Kidney (tissue), 14 donors: ENCODE measurements around the gene DTNB. TPM values are rescaled to one million over a fixed set of nuclear protein-coding genes. Genes with fewer than 3 reads are reported as not detected.

Experiments
- DNase-seq, 5 donors: peaks; one replicate each; pipeline ENCODE4 v3.0.0-alpha.2; 2013 to 2020
- FAIRE-seq: peaks from 2 replicates; lab custom pipeline; 2012; peaks lifted over from hg19 to GRCh38; lab: Jason Lieb, UNC
- H3K27ac ChIP-seq, 2 donors: one replicate each; pipeline ENCODE4 v1.7.0; 2013; ENCODE audit warnings: low read depth in 2 of 2, low read length in 2 of 2, inconsistent platforms in 1 of 2
- H3K27me3 ChIP-seq: one replicate; pipeline ENCODE4 v1.7.1; 2013; ENCODE audit warnings: low read length, inconsistent platforms; ENCODE audit not compliant: control insufficient read depth, insufficient read depth
- H3K36me3 ChIP-seq, 3 donors: one replicate each; pipeline versions ENCODE4 v1.7.0 to v1.7.1; 2013; ENCODE audit warnings: low read length in 3 of 3, control low read depth in 1 of 3, inconsistent platforms in 1 of 3; ENCODE audit not compliant: insufficient read depth in 3 of 3, control insufficient read depth in 2 of 3
- H3K4me1 ChIP-seq, 3 donors: one replicate each; pipeline versions ENCODE4 v1.7.0 to v1.7.1; 2013; ENCODE audit warnings: low read length in 3 of 3, inconsistent platforms in 1 of 3, low read depth in 1 of 3; ENCODE audit not compliant: control insufficient read depth in 2 of 3, insufficient read depth in 2 of 3
- H3K4me3 ChIP-seq, 3 donors: one replicate each; pipeline versions ENCODE4 v1.7.0 to v1.8.1; 2013; ENCODE audit warnings: low read length in 3 of 3, control low read depth in 1 of 3, inconsistent platforms in 1 of 3
- H3K9ac ChIP-seq, 3 donors: one replicate each; pipeline versions ENCODE4 v1.7.0 to v1.7.1; 2013; ENCODE audit warnings: low read length in 3 of 3, control low read depth in 1 of 3, inconsistent platforms in 1 of 3
- H3K9me3 ChIP-seq, 3 donors: one replicate each; pipeline versions ENCODE4 v1.7.0 to v1.7.1; 2013; ENCODE audit warnings: low read length in 3 of 3, control low read depth in 1 of 3, inconsistent platforms in 1 of 3; ENCODE audit not compliant: control insufficient read depth in 2 of 3, insufficient read depth in 1 of 3
- CTCF ChIP-seq: IDR thresholded peaks from 3 replicates; pipeline ENCODE4 v1.5.1; 2012; ENCODE audit warnings: mild to moderate bottlenecking, moderate library complexity, borderline replicate concordance; ENCODE audit not compliant: insufficient read depth; ENCODE audit errors: extremely low read depth
- intact Hi-C: fragments of 100-400 bp; cut with DNase I; formaldehyde crosslinking; loops from one replicate; pipeline ENCODE4 v1.11.1; 2022
- polyA plus RNA-seq: library from polyadenylated mRNA; stranded (reverse); fragments of 350-450 nt; fragmentation: Illumina TruSeq; extraction: RNeasy Lipid Tissue Mini Kit (QIAGEN cat#74804); gene quantifications from one replicate; pipeline ENCODE4 v1.2.3, GENCODE V29; 2014; ENCODE audit warnings: low read depth, low replicate concordance; ENCODE audit not compliant: insufficient read depth
- total RNA-seq: library from RNA; stranded (reverse); fragmentation: NEBNext Ultra II Directional; extraction: Animal tissue kit (Norgen Biotek cat#: 25700); gene quantifications from one replicate; pipeline ENCODE4 v1.2.1, GENCODE V29; 2021
- donor health status: control.
- donor health status: control.
- donor health status: control.
- donor health status: control.
- donor health status: control.
- donor health status: DM: yes; HTN: yes; CAD: no.
- donor health status: Normal renal cell carcinoma (clear cell type).

Gene DTNB
- total and polyA plus RNA-seq, 2 donors from 2014 or later = 23.0 to 28.1 TPM

DNA sequence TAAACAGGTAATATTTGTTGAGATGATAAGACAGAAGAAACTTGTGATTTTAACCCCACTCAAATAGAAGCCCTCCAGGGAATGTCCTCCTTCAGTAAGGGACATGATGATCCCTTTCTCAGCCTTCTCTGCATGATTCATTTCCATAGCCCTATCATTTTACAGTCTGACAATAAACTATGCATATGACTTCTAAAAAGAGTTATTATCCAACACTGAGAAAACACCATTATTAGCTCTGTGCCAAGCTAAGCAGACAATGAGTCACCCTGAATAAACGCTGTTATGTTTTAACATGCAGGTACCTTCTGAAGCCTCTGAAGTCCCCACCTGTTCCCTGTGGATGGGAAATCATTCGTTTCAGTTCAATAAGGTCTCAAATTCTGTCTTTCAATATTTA lies 54.7 kb downstream of the DTNB start:
- Histone ChIP-seq H3K27ac (no peak overlapping the region), H3K9ac (no peak overlapping the region), H3K36me3 (no peaks in the 10 kb centered on the region), H3K9me3 (no peaks in the 10 kb centered on the region), H3K4me1 (peaks cover 0 to 2% (median 0%) of the 10 kb centered on the region in 3 donors), H3K27me3 (no peaks in the 10 kb centered on the region), H3K4me3 (no peak overlapping the region)
- FAIRE-seq (no peak), DNase-seq (no peak)
- no peak for TF ChIP-seq CTCF
- intact Hi-C loops = no loop called here

- Histone ChIP-seq H3K4me3 (no peak overlapping the region), H3K36me3 (no peaks in the 10 kb centered on the region), H3K9me3 (no peaks in the 10 kb centered on the region), H3K4me1 (peaks cover 0 to 2% (median 0%) of the 10 kb centered on the region in 3 donors), H3K27ac (peak overlapping the region in 1 of 2 donors; percentile 7), H3K27me3 (no peaks in the 10 kb centered on the region), H3K9ac (no peak overlapping the region)
- no peak for TF ChIP-seq CTCF
- DNase-seq = peak in 2 of 5 donors; percentile 56 to 85
- intact Hi-C loops = no loop called here
- no peak for FAIRE-seq
Measured at GRCh38 chr2:25617948-25618646, 55.3 kb downstream of the DTNB start.

DNA sequence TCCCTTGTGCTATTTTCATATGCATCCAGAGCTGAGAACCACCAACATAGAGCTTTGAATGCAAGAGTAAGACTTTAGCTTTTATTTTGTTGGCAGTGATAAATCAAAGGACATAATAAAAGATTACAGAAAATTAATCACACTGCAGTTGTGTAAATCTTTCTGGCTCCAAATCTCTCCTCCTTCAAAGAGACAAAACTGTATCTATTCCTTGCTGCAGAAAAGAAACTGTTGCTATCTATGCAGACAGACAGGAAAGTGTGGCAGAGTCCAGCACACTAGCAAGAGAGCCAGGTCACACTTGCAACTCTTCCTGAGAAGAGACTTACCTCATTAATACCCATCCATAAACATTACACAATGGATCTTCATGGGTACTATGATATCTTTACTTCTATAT lies 57.5 kb downstream of the DTNB start:
- DNase-seq (no peak), FAIRE-seq (no peak)
- Histone ChIP-seq H3K4me1 (peaks cover 0 to 2% (median 0%) of the 10 kb centered on the region in 3 donors), H3K36me3 (no peaks in the 10 kb centered on the region), H3K4me3 (no peak overlapping the region), H3K27ac (no peak overlapping the region), H3K9ac (no peak overlapping the region), H3K27me3 (no peaks in the 10 kb centered on the region), H3K9me3 (no peaks in the 10 kb centered on the region)
- intact Hi-C loops = no loop called here
- no peak for TF ChIP-seq CTCF
